Jurkat, Clone E6-1 (cell line): ENCODE results near the gene CDH23.
A peak's percentile ranks its signal among the peaks of the same experiment; 100 is the strongest.

ENCODE experiments used
- DNase-seq: peaks from one replicate; pipeline ENCODE4 v3.0.0-alpha.2; 2011; ENCODE audit warnings: low read depth, low spot score
- H3K4me3 ChIP-seq: 2 replicates; pipeline ENCODE4 v1.5.1; 2011; ENCODE audit warnings: mild to moderate bottlenecking, low read length, control low read depth, moderate library complexity

The CDH23 gene

DNA sequence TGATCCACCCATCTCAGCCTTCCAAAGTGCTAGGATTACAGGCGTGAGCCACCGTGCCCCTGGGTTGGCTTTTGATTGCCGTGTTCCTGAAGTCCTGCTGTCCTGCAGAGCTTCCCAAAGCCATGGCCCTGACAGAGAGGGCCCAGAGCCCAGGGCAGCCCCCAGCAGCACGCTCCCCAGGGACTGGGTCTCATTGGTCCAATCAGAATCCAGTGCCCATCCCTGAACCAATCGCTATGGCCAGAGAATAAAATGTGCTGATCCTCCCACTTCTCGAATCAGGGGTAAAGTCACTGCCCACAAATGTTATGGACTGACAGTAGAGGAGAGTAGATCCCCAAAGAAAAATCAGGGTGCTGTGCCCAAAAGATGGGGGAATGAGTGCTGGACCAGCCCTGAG, 327.8 kb downstream of the CDH23 start:
- no peak for DNase-seq

DNA sequence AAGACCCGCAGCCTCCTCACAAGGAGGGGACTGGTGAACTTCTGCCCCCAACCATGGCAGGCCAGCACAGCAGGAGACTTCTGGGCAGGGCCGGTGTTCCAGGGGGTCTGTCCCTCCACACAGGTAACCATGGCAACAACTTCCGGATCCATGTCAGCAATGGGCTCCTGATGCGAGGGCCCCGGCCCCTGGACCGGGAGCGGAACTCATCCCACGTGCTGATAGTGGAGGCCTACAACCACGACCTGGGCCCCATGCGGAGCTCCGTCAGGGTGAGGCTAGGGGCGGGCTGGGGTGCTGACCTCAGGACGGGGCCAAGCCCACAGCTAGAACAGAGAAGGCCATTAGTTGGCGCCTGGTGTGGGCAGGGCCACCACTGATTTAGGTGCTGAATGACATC, 328.5 kb downstream of the CDH23 start:
- DNase-seq: no peak

More for the DNA sequence above, 327.8 kb downstream of the CDH23 start:
- H3K4me3 ChIP-seq: no peak overlapping the region

GRCh38 chr10:71725998-71726579, 329.4 kb downstream of the CDH23 start:
- H3K4me3 ChIP-seq: no peak overlapping the region
- DNase-seq: peak; percentile 42

More for the DNA sequence above, 328.5 kb downstream of the CDH23 start:
- H3K4me3 ChIP-seq: no peak overlapping the region

- no peak overlapping the region; the same call in 1 of the 2 replicates for H3K4me3 ChIP-seq
- peak; percentile 57 for DNase-seq
Observed at GRCh38 chr10:71726580-71727104, 329.9 kb downstream of the CDH23 start.

DNA sequence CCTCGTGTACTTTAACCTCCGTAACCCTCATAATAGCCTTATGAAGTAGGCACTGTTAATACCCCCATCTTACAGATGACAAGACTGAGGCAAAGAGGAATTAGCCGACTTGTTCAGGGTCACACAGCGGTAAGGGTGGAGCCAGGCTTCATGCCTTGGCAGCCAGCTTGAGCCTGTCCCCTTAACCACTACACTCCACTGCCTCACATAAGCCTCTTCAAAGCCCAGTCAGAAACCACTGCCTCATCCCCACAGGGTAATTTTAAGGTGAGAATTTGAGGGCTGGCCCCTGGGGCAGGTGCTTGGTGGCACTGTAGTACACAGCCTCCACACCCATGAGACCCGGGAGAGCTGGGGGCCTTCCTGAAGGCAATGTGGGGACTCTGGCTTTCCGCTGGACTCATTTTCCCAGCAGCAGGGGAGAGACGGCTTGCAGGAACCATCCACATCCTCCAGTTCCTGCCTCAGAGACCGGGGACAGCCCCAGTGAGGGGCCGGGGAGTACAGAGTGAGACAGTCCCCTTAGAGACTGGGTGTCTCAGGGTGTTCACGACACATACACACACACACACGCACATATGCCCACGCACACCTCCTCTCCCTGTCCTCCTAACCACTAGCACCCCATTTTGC, 330.5 kb downstream of the CDH23 start:
- peak; percentile 54 for DNase-seq
- peak overlapping the region; percentile 11; the same call in 1 of the 2 replicates for H3K4me3 ChIP-seq

- DNase-seq: peak; percentile 85
- H3K4me3 ChIP-seq: 0 out of 2 replicates have a peak overlapping the region, but pooled peaks have one; percentile 11
Observed at GRCh38 chr10:71727738-71728737, 331.3 kb downstream of the CDH23 start.

GRCh38 chr10:71729161-71729636, 332.5 kb downstream of the CDH23 start:
- no peak for DNase-seq

DNA sequence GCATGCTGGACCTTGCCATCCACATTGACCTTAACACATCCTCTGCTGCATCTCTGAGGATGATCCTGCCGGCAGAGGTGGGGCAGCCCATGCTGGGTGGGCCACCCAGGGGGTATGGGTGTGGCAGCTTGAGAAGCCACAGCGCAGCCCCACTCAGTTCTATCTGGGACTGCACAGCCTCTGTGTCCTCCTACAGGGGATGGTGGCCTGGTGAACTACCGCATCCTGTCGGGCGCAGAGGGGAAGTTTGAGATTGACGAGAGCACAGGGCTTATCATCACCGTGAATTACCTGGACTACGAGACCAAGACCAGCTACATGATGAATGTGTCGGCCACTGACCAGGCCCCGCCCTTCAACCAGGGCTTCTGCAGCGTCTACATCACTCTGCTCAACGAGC, 335.1 kb downstream of the CDH23 start:
- H3K4me3 ChIP-seq: no peak overlapping the region
- no peak for DNase-seq

More at GRCh38 chr10:71729161-71729636, 332.5 kb downstream of the CDH23 start:
- no peak overlapping the region for H3K4me3 ChIP-seq

DNA sequence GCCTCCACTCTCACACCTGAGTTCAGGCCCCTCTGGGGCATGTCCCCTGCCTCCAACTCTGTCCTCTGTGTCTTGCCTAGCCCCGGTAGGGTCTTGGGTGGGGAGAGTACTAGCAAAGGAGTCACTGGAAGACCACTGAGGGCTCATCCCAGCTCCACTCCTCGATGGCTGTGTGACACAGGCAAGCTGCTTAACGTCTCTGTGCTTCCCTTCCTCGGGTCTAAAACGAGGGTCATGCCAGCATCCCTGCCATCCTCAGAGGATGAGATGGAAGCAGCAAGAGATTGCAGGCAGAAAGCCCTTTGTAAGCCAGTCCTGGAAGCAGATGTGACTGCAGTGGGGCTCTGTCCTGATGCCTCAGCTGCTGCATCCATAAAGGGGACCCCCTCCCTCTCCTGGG, 338.1 kb downstream of the CDH23 start:
- no peak for DNase-seq
- H3K4me3 ChIP-seq: no peak overlapping the region

- DNase-seq: peak; percentile 78
- peak overlapping the region; percentile 37 for H3K4me3 ChIP-seq
Observed at GRCh38 chr10:71735709-71736569, 339.2 kb downstream of the CDH23 start.

DNA sequence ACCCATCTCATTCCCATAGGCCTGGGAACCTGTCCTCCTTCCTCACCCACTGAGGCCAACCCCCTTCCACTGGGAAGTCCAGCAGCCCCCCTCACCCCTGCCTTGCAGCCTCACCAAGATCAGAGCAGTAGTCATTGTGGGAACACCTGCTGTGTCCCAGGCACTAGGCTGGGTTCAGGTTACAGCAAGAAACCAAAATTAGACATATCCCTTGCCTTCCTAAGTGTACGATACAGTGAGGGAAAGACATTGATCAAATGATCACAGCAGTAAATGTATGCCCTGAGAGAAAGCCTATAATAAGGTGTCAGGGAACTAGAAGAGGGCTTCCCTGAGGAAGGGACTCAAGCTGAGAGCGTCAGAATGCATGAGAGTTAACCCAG, 339.8 kb downstream of the CDH23 start:
- peak overlapping the region; percentile 37 for H3K4me3 ChIP-seq
- DNase-seq: no peak

DNA sequence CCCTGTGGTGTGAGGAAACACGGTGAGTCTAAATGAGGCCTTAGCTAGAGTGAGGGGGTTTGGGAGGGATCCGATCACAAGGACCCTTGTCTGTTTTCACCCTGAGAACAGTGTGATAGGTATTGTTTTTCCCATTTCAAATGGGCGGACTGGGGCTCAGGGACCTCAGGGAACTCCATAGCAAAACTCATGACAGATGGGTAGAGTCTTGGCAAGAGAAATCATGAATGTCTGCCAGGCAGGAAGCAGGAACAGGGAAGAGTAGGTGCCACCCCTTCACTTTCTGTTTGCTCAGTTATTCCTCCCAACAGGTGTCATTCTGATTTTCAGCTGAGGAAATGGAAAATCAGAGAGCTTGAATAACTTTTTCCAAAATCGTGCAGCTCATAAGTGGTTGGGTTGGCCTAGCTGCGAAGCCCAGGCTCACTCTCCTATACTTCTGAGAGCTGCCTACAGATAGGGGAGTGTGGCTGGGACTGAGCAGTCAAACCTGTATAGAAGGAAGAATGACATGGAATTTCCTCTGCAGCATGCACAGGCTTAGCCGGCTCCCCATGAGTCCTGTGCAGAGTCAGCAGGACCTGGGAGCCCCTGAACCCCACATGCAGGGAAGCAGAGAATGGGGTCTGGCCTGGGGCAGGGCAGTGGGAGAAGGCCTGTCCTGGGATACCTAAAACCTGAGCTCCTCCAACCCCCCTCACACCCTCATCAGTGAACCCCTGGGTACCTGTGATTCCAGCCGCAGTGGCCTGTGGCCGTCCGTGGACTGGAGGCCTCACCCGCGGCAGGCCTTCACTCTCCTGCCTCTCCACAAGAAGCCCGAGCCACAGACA, 340.5 kb downstream of the CDH23 start:
- no peak for DNase-seq
- no peak overlapping the region for H3K4me3 ChIP-seq

DNA sequence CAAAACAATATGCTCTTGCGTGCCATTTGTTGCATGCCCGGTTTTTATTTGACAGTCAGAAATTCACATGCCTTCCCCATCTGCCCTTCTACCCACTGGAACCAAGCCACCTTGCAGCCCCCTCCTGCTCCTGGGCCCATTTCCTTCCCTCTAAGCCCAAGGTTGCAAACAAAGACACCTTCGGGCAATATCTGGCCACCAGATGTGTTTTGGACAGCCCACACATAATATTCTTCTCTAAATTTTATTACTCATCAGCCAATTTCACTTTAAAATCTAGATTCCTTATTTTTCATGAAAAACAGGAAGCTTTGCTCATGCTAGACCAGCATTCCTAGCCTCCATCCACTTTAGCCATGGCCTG, 341.1 kb downstream of the CDH23 start:
- H3K4me3 ChIP-seq: no peak overlapping the region
- DNase-seq: no peak

GRCh38 chr10:71739358-71739900, 342.7 kb downstream of the CDH23 start:
- H3K4me3 ChIP-seq: no peak overlapping the region
- DNase-seq: no peak

GRCh38 chr10:71740069-71740653, 343.4 kb downstream of the CDH23 start:
- H3K4me3 ChIP-seq: no peak overlapping the region
- DNase-seq: no peak

- peak; percentile 44 for DNase-seq
- H3K4me3 ChIP-seq: no peak overlapping the region
Observed at GRCh38 chr10:71741029-71741428, 344.3 kb downstream of the CDH23 start.

GRCh38 chr10:71741671-71742070, 345.0 kb downstream of the CDH23 start:
- DNase-seq: no peak
- no peak overlapping the region for H3K4me3 ChIP-seq
